ENCODE measurements around the gene CENPP.

DNA sequence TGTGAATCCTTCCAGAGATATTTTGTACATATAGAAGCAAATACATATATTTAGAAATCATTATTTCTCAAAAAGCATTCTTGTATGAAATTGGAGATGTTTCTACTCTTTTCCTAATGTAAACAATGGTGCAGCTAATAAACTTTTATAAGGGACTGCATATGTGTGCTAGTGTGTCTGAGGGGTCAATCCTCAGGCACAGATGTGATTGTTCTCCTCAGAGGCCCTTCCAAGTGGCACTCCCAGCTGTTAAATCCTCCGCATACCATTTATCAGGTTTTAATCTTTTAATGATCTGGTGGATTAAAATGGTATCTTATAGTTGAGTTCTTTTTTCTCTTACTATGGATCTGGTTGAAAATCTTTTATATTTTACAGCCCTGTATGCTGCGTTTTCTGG is 104.1 kb downstream of the CENPP start:
- TF ChIP-seq, protein P1, sequence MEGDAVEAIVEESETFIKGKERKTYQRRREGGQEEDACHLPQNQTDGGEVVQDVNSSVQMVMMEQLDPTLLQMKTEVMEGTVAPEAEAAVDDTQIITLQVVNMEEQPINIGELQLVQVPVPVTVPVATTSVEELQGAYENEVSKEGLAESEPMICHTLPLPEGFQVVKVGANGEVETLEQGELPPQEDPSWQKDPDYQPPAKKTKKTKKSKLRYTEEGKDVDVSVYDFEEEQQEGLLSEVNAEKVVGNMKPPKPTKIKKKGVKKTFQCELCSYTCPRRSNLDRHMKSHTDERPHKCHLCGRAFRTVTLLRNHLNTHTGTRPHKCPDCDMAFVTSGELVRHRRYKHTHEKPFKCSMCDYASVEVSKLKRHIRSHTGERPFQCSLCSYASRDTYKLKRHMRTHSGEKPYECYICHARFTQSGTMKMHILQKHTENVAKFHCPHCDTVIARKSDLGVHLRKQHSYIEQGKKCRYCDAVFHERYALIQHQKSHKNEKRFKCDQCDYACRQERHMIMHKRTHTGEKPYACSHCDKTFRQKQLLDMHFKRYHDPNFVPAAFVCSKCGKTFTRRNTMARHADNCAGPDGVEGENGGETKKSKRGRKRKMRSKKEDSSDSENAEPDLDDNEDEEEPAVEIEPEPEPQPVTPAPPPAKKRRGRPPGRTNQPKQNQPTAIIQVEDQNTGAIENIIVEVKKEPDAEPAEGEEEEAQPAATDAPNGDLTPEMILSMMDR (IDR thresholded peaks at IDR 0.05; ENCODE audit: low read length), result no peak
- TF ChIP-seq EZH2 (IDR thresholded peaks at IDR 0.05; ENCODE audit: borderline replicate concordance, low read length), result no peak

Data from OCI-LY1 (cell line).